H9 (cell line): ENCODE data around the gene DNAJC25. TPM values are rescaled to one million over a fixed set of nuclear protein-coding genes. Genes with fewer than 3 reads are reported as not detected.

Source experiments
- DNase-seq: peaks from one replicate; pipeline ENCODE4 v3.0.0-alpha.2; 2017
- H2AFZ ChIP-seq: one replicate; pipeline ENCODE4 v1.6.1; 2013; ENCODE audit warnings: mild to moderate bottlenecking, low read length, control low read depth, moderate library complexity
- H2AK5ac ChIP-seq: 2 replicates; pipeline ENCODE4 v1.6.1; 2013; ENCODE audit warnings: low read length, control low read depth, mixed read lengths; ENCODE audit not compliant: insufficient read length
- H2BK120ac ChIP-seq: one replicate; pipeline ENCODE4 v1.6.1; 2013; ENCODE audit warnings: low read depth, mild to moderate bottlenecking, low read length, control low read depth, inconsistent platforms; ENCODE audit not compliant: poor library complexity, severe bottlenecking
- H2BK12ac ChIP-seq: 2 replicates; pipeline ENCODE4 v1.6.1; 2013; ENCODE audit warnings: low read length, control low read depth, mixed read lengths, low read depth; ENCODE audit not compliant: insufficient read length
- H2BK15ac ChIP-seq: 2 replicates; pipeline ENCODE4 v1.6.1; 2013; ENCODE audit warnings: low read depth, low read length, control low read depth
- H2BK20ac ChIP-seq: one replicate; pipeline ENCODE4 v1.6.1; 2013; ENCODE audit warnings: low read depth, mild to moderate bottlenecking, low read length, control low read depth, inconsistent platforms; ENCODE audit not compliant: poor library complexity, severe bottlenecking
- H2BK5ac ChIP-seq: 2 replicates; pipeline ENCODE4 v1.6.1; 2013; ENCODE audit warnings: low read length, control low read depth, mixed read lengths; ENCODE audit not compliant: insufficient read length
- H3K14ac ChIP-seq: 2 replicates; pipeline ENCODE4 v1.6.1; 2013; ENCODE audit warnings: low read length, control low read depth; ENCODE audit not compliant: insufficient read depth
- H3K18ac ChIP-seq: 2 replicates; pipeline ENCODE4 v1.6.1; 2013; ENCODE audit warnings: low read depth, mild to moderate bottlenecking, mixed read lengths, low read length, control low read depth; ENCODE audit not compliant: insufficient read length
- H3K23ac ChIP-seq: 2 replicates; pipeline ENCODE4 v1.6.1; 2013; ENCODE audit warnings: low read length, control low read depth, mixed read lengths, low read depth; ENCODE audit not compliant: insufficient read length
- H3K23me2 ChIP-seq: 2 replicates; pipeline ENCODE4 v1.6.1; 2013; ENCODE audit warnings: low read depth, mild to moderate bottlenecking, mixed read lengths, low read length, control low read depth; ENCODE audit not compliant: insufficient read length, poor library complexity, severe bottlenecking
- H3K27ac ChIP-seq: 2 replicates; pipeline ENCODE4 v1.5.1; 2013; ENCODE audit warnings: low read length, control low read depth, mixed read lengths, low read depth; ENCODE audit not compliant: insufficient read length
- H3K27me3 ChIP-seq: 2 replicates; pipeline ENCODE4 v1.6.1; 2013; ENCODE audit warnings: low read length, control low read depth, inconsistent platforms; ENCODE audit not compliant: insufficient read depth
- H3K4ac ChIP-seq: 2 replicates; pipeline ENCODE4 v1.6.1; 2013; ENCODE audit warnings: low read depth, mild to moderate bottlenecking, control low read depth, inconsistent platforms, low read length, moderate library complexity
- H3K4me1 ChIP-seq: 2 replicates; pipeline ENCODE4 v1.6.1; 2013; ENCODE audit warnings: low read length, control low read depth, inconsistent platforms; ENCODE audit not compliant: insufficient read depth
- H3K4me2 ChIP-seq: 2 replicates; pipeline ENCODE4 v1.6.1; 2013; ENCODE audit warnings: low read length, control low read depth, mixed read lengths; ENCODE audit not compliant: insufficient read length, insufficient read depth
- H3K56ac ChIP-seq: 2 replicates; pipeline ENCODE4 v1.6.1; 2013; ENCODE audit warnings: low read depth, mild to moderate bottlenecking, mixed read lengths, low read length, control low read depth; ENCODE audit not compliant: insufficient read length
- H3K79me1 ChIP-seq: 2 replicates; pipeline ENCODE4 v1.6.1; 2013; ENCODE audit warnings: low read depth, mild to moderate bottlenecking, moderate library complexity, low read length, control low read depth, inconsistent platforms; ENCODE audit not compliant: insufficient read depth, poor library complexity, severe bottlenecking
- H3K79me2 ChIP-seq: 2 replicates; pipeline ENCODE4 v1.6.1; 2013; ENCODE audit warnings: low read length, control low read depth, inconsistent platforms; ENCODE audit not compliant: insufficient read depth
- H3K9ac ChIP-seq: 2 replicates; pipeline ENCODE4 v1.6.1; 2013; ENCODE audit warnings: low read length, control low read depth, mixed read lengths; ENCODE audit not compliant: insufficient read length; ENCODE audit errors: extremely low read depth
- H3K9me3 ChIP-seq: one replicate; pipeline ENCODE4 v1.6.1; 2013; ENCODE audit warnings: low read depth, low read length, inconsistent platforms; ENCODE audit not compliant: control insufficient read depth
- H3T11ph ChIP-seq: one replicate; pipeline ENCODE4 v1.6.1; 2013; ENCODE audit warnings: mild to moderate bottlenecking, low read length, control low read depth, inconsistent platforms
- H4K20me1 ChIP-seq: one replicate; pipeline ENCODE4 v1.6.1; 2013; ENCODE audit not compliant: control insufficient read depth, insufficient read length, insufficient read depth
- H4K5ac ChIP-seq: 2 replicates; pipeline ENCODE4 v1.6.1; 2013; ENCODE audit warnings: low read depth, mild to moderate bottlenecking, mixed read lengths, low read length, control low read depth; ENCODE audit not compliant: insufficient read length
- H4K8ac ChIP-seq: replicated peaks from 2 replicates; pipeline ENCODE4 v1.6.1; 2013; ENCODE audit warnings: low read length, control low read depth, mixed read lengths, low read depth; ENCODE audit not compliant: insufficient read length
- H4K91ac ChIP-seq: 2 replicates; pipeline ENCODE4 v1.6.1; 2013; ENCODE audit warnings: low read depth, mild to moderate bottlenecking, moderate library complexity, mixed read lengths, low read length, control low read depth; ENCODE audit not compliant: insufficient read length
- H3K27ac Mint-ChIP-seq, 3 experiments: 2 replicates in 2 of 3; 3 replicates in 1 of 3; pipeline ENCODE4 v1.8.0; 2020 to 2021; ENCODE audit warnings: mixed read lengths in 3 of 3, mild to moderate bottlenecking in 1 of 3, moderate library complexity in 1 of 3
- H3K27me3 Mint-ChIP-seq: 2 replicates; pipeline ENCODE4 v1.8.0; 2021; ENCODE audit warnings: low read depth, mild to moderate bottlenecking, moderate library complexity, mixed read lengths
- H3K36me3 Mint-ChIP-seq, 3 experiments: 2 replicates in 2 of 3; 3 replicates in 1 of 3; pipeline ENCODE4 v1.8.0; 2020 to 2021; ENCODE audit warnings: low read depth in 3 of 3, mixed read lengths in 3 of 3; ENCODE audit not compliant: insufficient read depth in 1 of 3
- H3K4me1 Mint-ChIP-seq, 2 experiments: 2 replicates each; pipeline ENCODE4 v1.8.0; 2020; ENCODE audit warnings: mixed read lengths in 2 of 2
- H3K4me3 Mint-ChIP-seq, 2 experiments: 2 replicates in 1 of 2; 3 replicates in 1 of 2; pipeline ENCODE4 v1.8.0; 2020 to 2021; ENCODE audit warnings: mild to moderate bottlenecking in 2 of 2, mixed read lengths in 2 of 2, moderate library complexity in 1 of 2
- H3K9me3 Mint-ChIP-seq, 2 experiments: 2 replicates in 1 of 2; 3 replicates in 1 of 2; pipeline ENCODE4 v1.8.0; 2020; ENCODE audit warnings: mild to moderate bottlenecking in 2 of 2, mixed read lengths in 2 of 2, moderate library complexity in 1 of 2
- WGBS: extraction: QIAGEN DNeasy Blood & Tissue Kit; methylation state at CpG from one replicate; pipeline ENCODE4 v1.1.7; 2013; ENCODE audit warnings: missing lambda C conversion rate, low lambda C conversion rate, mixed read lengths; ENCODE audit not compliant: insufficient read length; ENCODE audit errors: extremely low coverage; 5-methylcytosine and 5-hydroxymethylcytosine counted together
- total RNA-seq: library from RNA; stranded (reverse); gene quantifications from 2 replicates; pipeline ENCODE4 v1.2.1, GENCODE V29; 2021
- TF ChIP-seq, protein P1 (sequence below): fragments of 200-600 bp; sonication (generic); conservative IDR thresholded peaks from 3 replicates; pipeline ENCODE4 v1.8.0; 2021; ENCODE audit warnings: antibody characterized with exemption, mild to moderate bottlenecking

The DNAJC25 gene
- total RNA-seq, 1 experiment from 2014 or later, result 7.6 TPM

DNA sequence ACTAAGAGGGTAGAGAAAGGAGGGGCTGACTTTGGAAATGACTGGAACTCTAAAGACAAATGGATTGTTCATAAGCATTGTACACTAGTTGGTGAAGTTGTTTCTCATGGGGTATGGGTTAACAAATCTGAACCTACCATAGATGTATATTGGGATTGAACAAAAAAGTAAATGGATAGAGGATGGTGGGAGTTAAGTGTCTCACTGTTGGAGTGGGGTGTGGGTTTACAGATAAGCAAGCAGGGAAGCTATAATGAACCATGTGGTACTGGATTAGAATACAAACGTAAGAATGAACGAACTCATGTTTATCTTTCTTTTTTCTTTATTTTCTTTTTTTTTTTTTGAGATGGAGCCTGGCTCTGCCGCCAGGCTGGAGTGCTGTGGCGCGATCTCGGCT, 48.1 kb downstream of the DNAJC25 start:
- no peak overlapping the region for H4K5ac ChIP-seq
- H3K79me2 ChIP-seq, result no peaks in the 10 kb centered on the region
- H2BK120ac ChIP-seq, result no peak overlapping the region
- no peak overlapping the region for H2BK12ac ChIP-seq
- no peak overlapping the region for H3K4me2 ChIP-seq
- Mint-ChIP-seq H3K4me3 (no peak overlapping the region), H3K27me3 (no peaks in the 10 kb centered on the region), H3K36me3 (peaks cover 2 to 14% (median 7%) of the 10 kb centered on the region in 3 experiments), H3K4me1 (no peaks in the 10 kb centered on the region), H3K27ac (no peak overlapping the region; a peak in 1 of 7 replicates), H3K9me3 (peaks cover 0 to 6% of the 10 kb centered on the region in 2 experiments; a peak in 3 of 5 replicates)
- H3K18ac ChIP-seq, result no peak overlapping the region
- H2BK20ac ChIP-seq, result no peak overlapping the region
- WGBS, result no CpG with 5 or more reads among the region's 6 CpGs
- no peaks in the 10 kb centered on the region for H3K79me1 ChIP-seq
- H3T11ph ChIP-seq, result no peak overlapping the region
- H3K4ac ChIP-seq, result no peak overlapping the region
- no peak overlapping the region for H2AK5ac ChIP-seq
- no peaks in the 10 kb centered on the region for H4K20me1 ChIP-seq
- H3K56ac ChIP-seq, result no peak overlapping the region
- H2BK15ac ChIP-seq, result no peak overlapping the region
- no peaks in the 10 kb centered on the region for H3K23me2 ChIP-seq
- DNase-seq, result no peak
- H4K8ac ChIP-seq, result no peak overlapping the region
- H4K91ac ChIP-seq, result no peak overlapping the region
- H2BK5ac ChIP-seq, result no peak overlapping the region
- H3K9me3 ChIP-seq, result no peaks in the 10 kb centered on the region
- TF ChIP-seq, protein P1, sequence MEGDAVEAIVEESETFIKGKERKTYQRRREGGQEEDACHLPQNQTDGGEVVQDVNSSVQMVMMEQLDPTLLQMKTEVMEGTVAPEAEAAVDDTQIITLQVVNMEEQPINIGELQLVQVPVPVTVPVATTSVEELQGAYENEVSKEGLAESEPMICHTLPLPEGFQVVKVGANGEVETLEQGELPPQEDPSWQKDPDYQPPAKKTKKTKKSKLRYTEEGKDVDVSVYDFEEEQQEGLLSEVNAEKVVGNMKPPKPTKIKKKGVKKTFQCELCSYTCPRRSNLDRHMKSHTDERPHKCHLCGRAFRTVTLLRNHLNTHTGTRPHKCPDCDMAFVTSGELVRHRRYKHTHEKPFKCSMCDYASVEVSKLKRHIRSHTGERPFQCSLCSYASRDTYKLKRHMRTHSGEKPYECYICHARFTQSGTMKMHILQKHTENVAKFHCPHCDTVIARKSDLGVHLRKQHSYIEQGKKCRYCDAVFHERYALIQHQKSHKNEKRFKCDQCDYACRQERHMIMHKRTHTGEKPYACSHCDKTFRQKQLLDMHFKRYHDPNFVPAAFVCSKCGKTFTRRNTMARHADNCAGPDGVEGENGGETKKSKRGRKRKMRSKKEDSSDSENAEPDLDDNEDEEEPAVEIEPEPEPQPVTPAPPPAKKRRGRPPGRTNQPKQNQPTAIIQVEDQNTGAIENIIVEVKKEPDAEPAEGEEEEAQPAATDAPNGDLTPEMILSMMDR, result no peak
- no peak overlapping the region for H2AFZ ChIP-seq
- peaks cover 2% of the 10 kb centered on the region; the same call in 1 of the 2 replicates for H3K4me1 ChIP-seq
- H3K9ac ChIP-seq, result no peak overlapping the region
- H3K27me3 ChIP-seq, result no peaks in the 10 kb centered on the region
- no peak overlapping the region for H3K14ac ChIP-seq
- no peak overlapping the region for H3K23ac ChIP-seq
- H3K27ac ChIP-seq, result no peak overlapping the region
